ENCODE results near the gene LIX1L. TPM values are rescaled to one million over a fixed set of nuclear protein-coding genes. Genes with fewer than 3 reads are reported as not detected.

LIX1L gene
- total and polyA plus RNA-seq, 2 donors (not counting 1 experiment from before 2014, with no cell fraction given) = 14.2 to 63.3 TPM

GRCh38 chr1:145958734-145959133, 917 bp upstream of the LIX1L start:
- no peak for DNase-seq (ENCODE audit: low read depth in 2 of 2)
- Histone ChIP-seq H3K4me2 (ENCODE audit: extremely low read depth, insufficient read depth, low read length) (no peak overlapping the region), H3K27me3 (ENCODE audit: control insufficient read depth, insufficient read depth, low read length) (no peaks in the 10 kb centered on the region), H3K4me3 (replicated peaks in 1 of 4; ENCODE audit: control extremely low read depth in 1 of 4, insufficient read depth in 1 of 4, low read depth in 3 of 4, low read length in 4 of 4) (no peak overlapping the region), H3K36me3 (ENCODE audit: control insufficient read depth, insufficient read depth, low read length) (peaks cover 1% of the 10 kb centered on the region), H3K9ac (ENCODE audit: insufficient read depth, low read length) (no peak overlapping the region), H4K20me1 (ENCODE audit: control insufficient read depth, extremely low read depth, insufficient read depth, low read length) (no peaks in the 10 kb centered on the region), H2AFZ (ENCODE audit: low read length) (no peak overlapping the region), H3K27ac (ENCODE audit: insufficient read depth, low read length) (no peak overlapping the region), H3K4me1 (ENCODE audit: control insufficient read depth, extremely low read depth, insufficient read depth, low read length) (peaks cover 30% of the 10 kb centered on the region), H3K79me2 (ENCODE audit: control insufficient read depth, insufficient read depth, low read length) (peaks cover 35% of the 10 kb centered on the region), H3K9me3 (ENCODE audit: control insufficient read depth, insufficient read depth, low read depth, low read length) (no peaks in the 10 kb centered on the region)
- TF ChIP-seq, protein P1, sequence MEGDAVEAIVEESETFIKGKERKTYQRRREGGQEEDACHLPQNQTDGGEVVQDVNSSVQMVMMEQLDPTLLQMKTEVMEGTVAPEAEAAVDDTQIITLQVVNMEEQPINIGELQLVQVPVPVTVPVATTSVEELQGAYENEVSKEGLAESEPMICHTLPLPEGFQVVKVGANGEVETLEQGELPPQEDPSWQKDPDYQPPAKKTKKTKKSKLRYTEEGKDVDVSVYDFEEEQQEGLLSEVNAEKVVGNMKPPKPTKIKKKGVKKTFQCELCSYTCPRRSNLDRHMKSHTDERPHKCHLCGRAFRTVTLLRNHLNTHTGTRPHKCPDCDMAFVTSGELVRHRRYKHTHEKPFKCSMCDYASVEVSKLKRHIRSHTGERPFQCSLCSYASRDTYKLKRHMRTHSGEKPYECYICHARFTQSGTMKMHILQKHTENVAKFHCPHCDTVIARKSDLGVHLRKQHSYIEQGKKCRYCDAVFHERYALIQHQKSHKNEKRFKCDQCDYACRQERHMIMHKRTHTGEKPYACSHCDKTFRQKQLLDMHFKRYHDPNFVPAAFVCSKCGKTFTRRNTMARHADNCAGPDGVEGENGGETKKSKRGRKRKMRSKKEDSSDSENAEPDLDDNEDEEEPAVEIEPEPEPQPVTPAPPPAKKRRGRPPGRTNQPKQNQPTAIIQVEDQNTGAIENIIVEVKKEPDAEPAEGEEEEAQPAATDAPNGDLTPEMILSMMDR (conservative IDR thresholded peaks at IDR 0.05 in 1 of 2, IDR thresholded peaks at IDR 0.05 in 1 of 2; ENCODE audit: low read depth in 1 of 2, low read length in 2 of 2) = no peak
- TF ChIP-seq EZH2 (IDR thresholded peaks at IDR 0.05; ENCODE audit: low read length, missing control alignments) = no peak

DNA sequence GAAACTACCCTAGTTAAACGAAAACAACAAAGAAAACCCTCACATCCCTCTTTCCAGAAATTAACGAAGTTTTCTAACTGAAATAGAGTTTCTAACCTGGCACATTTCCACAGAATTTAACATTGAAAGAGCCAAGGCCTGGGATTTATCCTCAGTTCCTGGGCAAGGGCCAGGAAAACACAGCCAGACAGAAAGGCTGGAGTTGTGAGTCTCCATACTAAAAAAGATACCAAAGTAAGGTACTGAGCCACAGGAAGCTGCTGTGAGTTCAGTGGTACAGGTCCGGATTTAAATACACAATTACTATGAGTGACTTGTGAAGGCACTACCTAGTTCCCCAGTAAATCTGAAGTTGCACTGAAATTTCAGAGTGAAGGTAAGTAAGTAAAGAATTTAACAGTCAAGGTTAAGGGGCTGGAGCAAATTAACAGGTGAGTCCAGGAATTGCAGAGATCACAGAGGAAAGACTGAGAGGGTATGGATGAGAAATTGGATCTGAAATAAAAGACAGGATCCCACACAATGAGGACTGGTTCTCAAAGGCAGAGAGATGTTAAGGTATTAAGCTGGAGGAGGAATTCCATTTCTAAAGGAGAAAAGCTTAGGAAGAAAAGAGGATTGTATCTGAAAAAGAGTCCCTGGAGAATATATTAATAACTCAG, 905 bp downstream of the LIX1L start:
- Histone ChIP-seq H3K36me3 (ENCODE audit: control insufficient read depth, insufficient read depth, low read length) (peaks cover 1% of the 10 kb centered on the region), H3K79me2 (ENCODE audit: control insufficient read depth, insufficient read depth, low read length) (peaks cover 49% of the 10 kb centered on the region), H2AFZ (ENCODE audit: low read length) (no peak overlapping the region), H3K4me3 (replicated peaks in 1 of 4; ENCODE audit: control extremely low read depth in 1 of 4, insufficient read depth in 1 of 4, low read depth in 3 of 4, low read length in 4 of 4) (peak overlapping the region; percentile 75 to 95 (median 80)), H3K9me3 (ENCODE audit: control insufficient read depth, insufficient read depth, low read depth, low read length) (no peaks in the 10 kb centered on the region), H3K9ac (ENCODE audit: insufficient read depth, low read length) (peak overlapping the region; percentile 61), H3K4me2 (ENCODE audit: extremely low read depth, insufficient read depth, low read length) (peak overlapping the region; percentile 97), H3K27ac (ENCODE audit: insufficient read depth, low read length) (peak overlapping the region; percentile 87), H3K27me3 (ENCODE audit: control insufficient read depth, insufficient read depth, low read length) (no peaks in the 10 kb centered on the region), H4K20me1 (ENCODE audit: control insufficient read depth, extremely low read depth, insufficient read depth, low read length) (no peaks in the 10 kb centered on the region), H3K4me1 (ENCODE audit: control insufficient read depth, extremely low read depth, insufficient read depth, low read length) (peaks cover 16% of the 10 kb centered on the region)
- DNase-seq (ENCODE audit: low read depth in 2 of 2) = peak; percentile 54 to 65
- TF ChIP-seq EZH2 (IDR thresholded peaks at IDR 0.05; ENCODE audit: low read length, missing control alignments) = no peak
- TF ChIP-seq, protein P1 (conservative IDR thresholded peaks at IDR 0.05 in 1 of 2, IDR thresholded peaks at IDR 0.05 in 1 of 2; ENCODE audit: low read depth in 1 of 2, low read length in 2 of 2) = no peak

DNA sequence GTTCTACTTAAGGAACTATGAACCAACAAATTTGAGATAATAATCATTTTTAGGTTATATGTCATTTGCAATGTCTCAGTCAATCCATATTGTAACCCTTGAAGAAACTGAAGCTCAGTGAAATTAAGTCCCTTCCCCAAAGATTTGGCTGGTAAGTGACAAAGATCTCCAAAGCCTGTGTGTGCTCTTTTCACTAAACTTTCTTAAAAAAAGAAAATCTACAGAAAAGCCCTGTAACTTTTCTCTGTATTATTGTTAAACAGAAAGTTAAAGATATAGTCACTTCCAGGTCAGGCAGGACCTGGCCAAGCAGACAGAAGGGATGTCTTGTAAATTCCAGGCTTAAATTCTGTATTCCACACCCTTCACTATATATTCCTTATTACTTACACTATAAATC, 1.5 kb downstream of the LIX1L start:
- TF ChIP-seq EZH2 (IDR thresholded peaks at IDR 0.05; ENCODE audit: low read length, missing control alignments) = no peak
- TF ChIP-seq, protein P1 (conservative IDR thresholded peaks at IDR 0.05 in 1 of 2, IDR thresholded peaks at IDR 0.05 in 1 of 2; ENCODE audit: low read depth in 1 of 2, low read length in 2 of 2) = no peak
- Histone ChIP-seq H3K79me2 (ENCODE audit: control insufficient read depth, insufficient read depth, low read length) (peaks cover 51% of the 10 kb centered on the region), H3K4me3 (replicated peaks in 1 of 4; ENCODE audit: control extremely low read depth in 1 of 4, insufficient read depth in 1 of 4, low read depth in 3 of 4, low read length in 4 of 4) (peak overlapping the region; percentile 75 to 95 (median 80)), H3K4me1 (ENCODE audit: control insufficient read depth, extremely low read depth, insufficient read depth, low read length) (peaks cover 10% of the 10 kb centered on the region), H3K36me3 (ENCODE audit: control insufficient read depth, insufficient read depth, low read length) (no peaks in the 10 kb centered on the region), H3K27ac (ENCODE audit: insufficient read depth, low read length) (peak overlapping the region; percentile 87), H3K9ac (ENCODE audit: insufficient read depth, low read length) (peak overlapping the region; percentile 61), H4K20me1 (ENCODE audit: control insufficient read depth, extremely low read depth, insufficient read depth, low read length) (no peaks in the 10 kb centered on the region), H2AFZ (ENCODE audit: low read length) (no peak overlapping the region), H3K27me3 (ENCODE audit: control insufficient read depth, insufficient read depth, low read length) (no peaks in the 10 kb centered on the region), H3K9me3 (ENCODE audit: control insufficient read depth, insufficient read depth, low read depth, low read length) (no peaks in the 10 kb centered on the region), H3K4me2 (ENCODE audit: extremely low read depth, insufficient read depth, low read length) (peak overlapping the region; percentile 97)
- no peak for DNase-seq (ENCODE audit: low read depth in 2 of 2)
